Measurements from ENCODE around the gene PARP15.

The PARP15 gene

GRCh38 chr3:122572940-122573412 is 4.5 kb upstream of the PARP15 start:
- no peak for DNase-seq (ENCODE audit: low spot score)

DNA sequence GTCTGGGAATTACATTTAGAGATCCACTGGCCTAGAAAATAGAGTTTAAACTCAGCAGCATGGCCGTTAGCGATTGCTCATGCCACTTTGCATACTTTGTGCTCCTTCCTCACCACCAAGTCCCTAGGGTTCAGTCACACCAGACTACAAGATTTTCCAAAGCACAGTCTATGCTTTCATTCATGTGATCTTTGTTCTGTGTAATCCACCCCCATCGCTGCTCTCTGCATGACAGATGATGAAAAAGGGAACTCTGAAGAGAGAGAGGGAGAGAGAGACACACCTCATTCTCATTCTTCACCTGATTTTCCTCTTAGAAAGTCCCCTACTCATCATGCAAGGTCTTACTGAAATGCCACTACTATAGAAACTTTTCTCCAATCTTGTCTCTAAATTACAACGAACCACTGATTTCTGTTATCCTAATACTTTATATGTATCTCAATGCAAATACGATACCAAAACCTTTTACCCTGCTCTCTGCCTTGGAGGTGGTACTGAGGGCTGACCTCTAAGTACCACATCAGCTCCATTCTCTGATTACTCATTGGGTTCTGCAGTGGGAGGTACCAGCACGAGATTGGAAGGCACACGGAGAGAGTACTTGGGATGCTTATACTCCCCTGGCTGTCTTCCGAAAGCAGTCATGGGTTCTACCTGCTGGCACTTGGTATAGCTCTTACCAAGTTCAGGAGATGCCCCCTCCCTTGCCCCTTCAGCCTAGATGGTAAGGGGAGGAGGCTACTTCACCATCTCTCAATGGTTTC is 1.1 kb upstream of the PARP15 start:
- DNase-seq (ENCODE audit: low spot score) = no peak

DNA sequence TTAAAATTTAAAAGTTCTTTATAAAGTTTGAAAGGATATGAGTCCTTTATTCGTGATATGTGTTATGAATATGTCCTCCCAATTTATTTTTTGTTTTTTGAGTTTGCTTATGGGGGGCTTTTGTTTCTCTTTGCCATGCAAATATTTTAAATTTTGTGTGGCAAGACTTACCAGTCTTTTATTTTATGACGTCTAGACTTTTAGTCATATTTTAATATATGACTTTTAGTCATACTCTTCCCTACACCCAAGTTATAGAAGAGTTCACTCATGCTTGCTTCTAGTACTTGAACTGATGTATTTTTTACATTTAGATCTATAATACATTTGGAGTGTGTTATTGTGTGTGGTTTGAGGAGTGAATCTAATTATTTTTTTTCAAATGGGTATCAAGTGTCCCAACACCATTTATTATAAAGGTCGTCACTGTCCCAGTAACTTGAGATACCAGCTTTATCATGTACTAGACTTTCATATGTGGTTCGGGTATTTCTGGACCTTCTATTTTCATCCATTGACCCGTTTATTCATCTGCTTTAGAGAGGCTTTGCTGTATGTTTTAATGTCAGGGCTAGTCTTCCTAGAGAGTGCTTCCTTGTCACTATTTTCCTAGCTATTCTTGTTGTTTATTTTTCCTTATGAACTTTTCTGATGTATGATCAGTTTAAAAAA is 755 bp downstream of the PARP15 start:
- DNase-seq (ENCODE audit: low spot score) = no peak

GRCh38 chr3:122580470-122580869 is 3.0 kb downstream of the PARP15 start:
- DNase-seq (ENCODE audit: low spot score) = no peak

DNA sequence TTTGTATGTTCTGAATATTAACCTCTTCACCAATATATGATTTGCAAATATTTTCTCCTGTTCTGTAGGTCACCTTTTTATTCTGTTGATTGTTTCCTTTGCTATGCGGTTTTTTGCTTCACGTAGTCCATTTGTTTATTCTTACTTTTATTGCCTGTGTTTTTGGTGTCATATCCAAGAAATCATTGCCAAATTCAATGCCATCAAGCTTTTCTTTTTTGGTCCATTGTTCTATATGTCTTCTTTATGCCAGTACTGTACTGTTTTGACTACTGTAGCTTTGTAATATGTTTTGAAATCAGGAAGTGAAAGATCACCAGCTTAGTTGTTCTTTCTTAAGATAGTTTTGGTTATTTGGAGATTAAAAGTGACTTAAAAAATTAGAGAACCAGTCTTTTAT is 4.2 kb downstream of the PARP15 start:
- no peak for DNase-seq (ENCODE audit: low spot score)

DNA sequence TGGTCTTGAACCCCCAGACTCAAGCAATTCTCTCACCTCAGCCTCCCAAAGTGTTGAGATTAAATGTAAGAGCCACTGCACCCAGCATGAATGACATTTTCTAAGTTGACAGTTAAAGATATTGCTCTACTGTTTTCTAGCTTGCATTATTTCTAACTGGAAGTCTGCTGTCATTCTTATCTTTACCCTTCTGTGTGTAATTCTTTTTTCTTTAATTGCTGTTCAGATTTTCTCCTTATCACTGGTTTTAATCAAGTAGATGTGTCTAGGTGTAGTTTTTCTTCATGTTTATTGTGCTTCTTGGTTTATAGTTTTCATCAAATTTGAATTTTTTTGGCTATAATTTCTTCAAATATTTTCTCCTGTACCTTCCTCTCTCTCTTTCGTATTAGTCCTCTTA is 4.9 kb downstream of the PARP15 start:
- DNase-seq (ENCODE audit: low spot score) = no peak

DNA sequence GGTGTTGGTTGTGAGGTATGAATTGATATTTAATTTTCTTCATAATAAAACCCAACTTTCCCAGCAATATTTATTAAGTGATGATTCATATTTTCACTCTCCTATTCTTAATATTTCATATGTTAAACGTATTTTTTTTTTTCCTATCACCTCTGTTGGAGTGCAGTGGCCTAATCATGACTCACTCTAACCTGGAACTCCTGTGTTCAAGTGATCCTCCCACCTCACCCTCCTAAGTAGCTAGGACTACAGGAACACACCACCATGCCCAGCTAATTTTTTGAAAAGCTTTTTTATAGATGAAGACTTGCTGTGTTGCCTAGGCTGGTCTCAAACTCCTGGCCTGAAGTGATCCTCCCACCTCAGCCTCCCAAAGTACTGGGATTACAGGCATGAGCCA is 8.6 kb downstream of the PARP15 start:
- no peak for DNase-seq (ENCODE audit: low spot score)

DNA sequence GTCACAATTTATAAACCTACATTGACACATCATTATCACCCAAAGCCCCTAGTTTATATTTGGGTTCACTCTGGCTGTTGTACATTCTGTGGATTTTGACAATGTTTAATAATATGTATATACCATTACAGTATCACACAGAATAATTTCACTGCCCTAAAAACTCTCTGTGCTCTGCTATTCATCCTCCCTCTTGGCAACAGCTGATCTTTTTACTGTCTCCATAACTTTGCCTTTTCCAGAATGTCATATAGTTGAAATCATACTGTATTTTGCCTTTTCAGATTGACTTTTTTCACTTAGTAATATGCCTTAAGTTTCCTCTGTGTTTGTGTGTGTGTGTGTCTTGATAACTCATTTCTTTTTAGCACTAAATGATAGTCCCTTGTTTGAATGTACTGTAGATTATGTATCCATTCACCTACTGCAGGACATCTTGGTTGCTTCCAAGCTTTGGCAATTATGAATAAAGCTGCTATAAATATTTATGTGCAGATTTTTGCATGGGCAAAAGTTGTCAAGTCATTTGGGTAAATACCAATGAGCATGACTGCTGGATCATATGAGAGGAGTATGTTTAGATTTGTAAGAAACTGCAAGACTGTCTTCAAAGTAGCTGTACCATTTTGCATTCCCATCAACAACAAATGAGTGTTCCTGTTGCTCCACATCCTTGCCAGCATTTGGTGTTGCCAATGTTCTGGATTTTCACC is 9.5 kb downstream of the PARP15 start:
- DNase-seq (ENCODE audit: low spot score) = no peak

DNA sequence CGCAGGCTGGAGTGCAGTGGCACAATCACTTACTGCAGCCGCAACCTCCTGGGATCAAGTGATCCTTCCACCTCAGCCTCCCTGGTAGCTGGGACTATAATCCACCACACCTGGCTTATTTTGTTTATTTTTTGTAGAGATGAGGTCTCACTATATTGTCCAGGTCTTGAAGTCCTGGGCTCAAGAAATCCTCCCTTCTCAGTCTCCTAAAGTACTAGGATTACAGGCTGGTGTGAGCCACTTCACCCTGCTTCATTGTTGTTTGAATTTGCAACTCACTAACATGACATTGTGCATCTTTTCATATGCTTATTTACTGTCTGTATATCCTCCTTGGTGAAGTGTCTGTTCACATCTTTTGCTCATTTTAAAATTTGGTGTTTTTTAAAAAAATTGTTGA is 10.1 kb downstream of the PARP15 start:
- no peak for DNase-seq (ENCODE audit: low spot score)

GRCh38 chr3:122589297-122589696 is 11.8 kb downstream of the PARP15 start:
- DNase-seq (ENCODE audit: low spot score) = no peak

DNA sequence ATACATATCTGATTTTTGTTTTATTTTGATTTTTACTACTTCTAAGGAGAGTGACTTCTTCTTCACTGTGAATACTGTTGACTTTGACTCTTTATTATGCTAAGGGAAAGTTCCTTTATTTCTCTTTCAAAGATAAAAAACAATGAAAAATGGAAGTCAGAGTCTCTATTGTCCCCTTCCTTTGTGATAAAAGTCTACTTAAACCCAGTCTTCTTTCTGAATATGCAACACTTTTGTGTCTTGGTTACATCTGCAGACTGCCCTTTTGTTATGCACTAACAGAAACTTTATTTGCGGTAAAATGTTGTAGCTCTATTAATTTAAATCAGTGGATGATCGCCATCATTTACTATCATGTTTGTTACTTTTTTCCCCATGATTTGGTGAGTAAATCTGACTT is 13.2 kb downstream of the PARP15 start:
- DNase-seq (ENCODE audit: low spot score) = no peak

DNA sequence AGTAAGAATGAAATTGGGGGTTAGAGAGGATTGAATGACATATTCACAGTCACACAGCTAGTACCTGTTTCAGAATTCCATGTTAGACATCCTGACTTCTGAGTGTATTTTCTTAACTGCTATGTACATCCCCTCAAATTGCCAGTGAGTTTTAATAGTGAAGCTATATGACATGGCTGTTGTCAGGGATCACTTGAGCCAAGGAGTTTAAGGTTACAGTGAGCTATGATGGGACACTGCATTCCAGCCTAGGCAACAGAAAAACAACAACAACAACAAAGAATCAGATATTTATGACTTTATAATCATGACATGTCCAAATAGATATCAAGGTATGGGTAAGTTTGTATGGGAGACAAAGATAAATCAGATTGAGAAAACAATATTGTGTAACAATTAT is 16.6 kb downstream of the PARP15 start:
- DNase-seq (ENCODE audit: low spot score) = no peak

DNA sequence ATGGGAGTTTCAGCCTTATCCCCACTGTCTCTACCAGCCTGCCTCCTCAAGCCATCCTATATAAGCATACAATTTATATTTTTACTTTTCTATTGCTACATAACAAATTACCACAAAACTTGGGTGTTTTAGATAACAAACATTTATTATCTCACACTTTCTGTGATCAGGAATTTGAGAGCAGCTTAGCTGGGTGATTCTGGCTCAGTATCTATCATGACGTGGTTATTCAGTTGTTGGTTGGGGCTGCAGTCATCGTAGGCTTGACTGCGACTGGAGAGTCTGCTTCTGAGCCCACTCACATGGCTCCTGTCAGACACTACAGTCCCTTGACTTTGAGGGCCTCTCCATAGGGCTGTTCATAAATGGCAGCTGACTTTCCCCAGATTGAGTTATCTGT is 20.7 kb downstream of the PARP15 start:
- no peak for DNase-seq (ENCODE audit: low spot score)

DNA sequence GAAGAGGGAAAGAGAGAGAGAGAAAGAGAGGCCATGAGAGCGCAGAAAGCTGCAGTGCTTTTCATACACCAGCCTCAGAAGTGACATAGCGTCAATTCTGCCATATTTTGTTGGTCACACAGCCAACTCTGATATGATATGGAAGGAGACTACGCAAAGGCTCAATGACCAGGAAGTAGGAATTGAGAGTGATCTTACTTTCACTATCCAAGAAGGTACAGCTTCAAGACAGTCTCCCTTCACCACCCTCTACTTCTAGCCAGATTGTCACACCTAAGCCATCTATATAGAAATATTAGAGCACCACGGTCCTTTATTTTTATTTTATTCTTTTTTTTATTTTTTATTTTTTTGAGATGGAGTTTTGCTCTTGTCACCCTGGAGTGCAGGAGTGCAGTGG is 21.1 kb downstream of the PARP15 start:
- DNase-seq (ENCODE audit: low spot score) = no peak

DNA sequence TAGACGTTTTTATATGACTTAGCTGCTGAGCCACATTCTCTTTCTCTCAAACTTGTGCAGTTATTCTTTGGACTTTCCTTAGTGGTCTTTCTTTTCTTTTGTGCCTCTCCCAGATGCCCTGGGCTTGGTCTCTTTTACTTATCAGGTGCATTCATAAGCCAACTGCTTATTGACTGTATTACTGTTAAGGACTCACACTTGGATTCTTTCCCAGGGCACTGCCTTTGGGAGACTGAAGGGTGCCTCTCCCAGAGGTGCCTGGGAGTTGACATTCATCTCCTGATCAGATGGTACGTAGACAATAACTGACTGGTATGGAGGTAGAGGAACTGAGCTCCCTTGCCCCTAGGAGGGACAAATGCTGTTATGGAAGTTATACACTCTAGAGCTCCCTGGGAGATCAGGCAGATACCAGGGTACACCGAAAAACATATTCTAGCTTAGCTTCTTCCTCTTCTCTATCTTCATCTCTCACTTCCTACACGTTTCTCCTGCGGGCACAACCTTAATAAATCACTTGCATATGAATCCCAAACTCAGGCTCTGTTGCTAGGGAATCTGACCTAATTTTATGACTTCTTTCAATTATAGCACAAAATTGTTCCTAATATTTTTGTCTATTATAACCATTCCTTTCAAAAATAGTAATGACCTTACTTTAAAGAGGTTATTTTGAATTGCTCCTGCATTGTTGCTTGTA is 24.7 kb downstream of the PARP15 start:
- no peak for DNase-seq (ENCODE audit: low spot score)

DNA sequence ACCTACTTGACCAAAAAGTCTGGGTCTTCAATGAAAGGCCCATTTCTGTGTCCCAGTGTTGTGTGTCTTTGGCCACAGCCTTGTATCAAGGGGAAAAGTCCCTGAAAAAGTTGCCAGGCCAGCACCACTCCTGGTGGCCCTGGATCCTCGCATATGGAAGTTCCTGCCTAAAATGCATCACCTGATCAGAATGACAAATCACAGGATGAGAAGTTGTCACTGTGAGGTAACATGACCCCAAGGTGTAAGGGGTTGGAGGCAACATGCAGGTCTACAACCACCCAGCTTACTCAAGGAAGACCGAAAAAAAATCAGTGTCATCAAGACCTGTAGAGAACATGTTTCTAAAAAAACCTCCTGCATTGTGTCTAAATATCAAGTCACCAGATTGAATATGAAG is 25.6 kb downstream of the PARP15 start:
- DNase-seq (ENCODE audit: low spot score) = no peak

GRCh38 chr3:122606330-122606729 is 28.9 kb downstream of the PARP15 start:
- no peak for DNase-seq (ENCODE audit: low spot score)

- DNase-seq (ENCODE audit: low spot score) = no peak
Observed at GRCh38 chr3:122608916-122609315, 31.5 kb downstream of the PARP15 start.

DNA sequence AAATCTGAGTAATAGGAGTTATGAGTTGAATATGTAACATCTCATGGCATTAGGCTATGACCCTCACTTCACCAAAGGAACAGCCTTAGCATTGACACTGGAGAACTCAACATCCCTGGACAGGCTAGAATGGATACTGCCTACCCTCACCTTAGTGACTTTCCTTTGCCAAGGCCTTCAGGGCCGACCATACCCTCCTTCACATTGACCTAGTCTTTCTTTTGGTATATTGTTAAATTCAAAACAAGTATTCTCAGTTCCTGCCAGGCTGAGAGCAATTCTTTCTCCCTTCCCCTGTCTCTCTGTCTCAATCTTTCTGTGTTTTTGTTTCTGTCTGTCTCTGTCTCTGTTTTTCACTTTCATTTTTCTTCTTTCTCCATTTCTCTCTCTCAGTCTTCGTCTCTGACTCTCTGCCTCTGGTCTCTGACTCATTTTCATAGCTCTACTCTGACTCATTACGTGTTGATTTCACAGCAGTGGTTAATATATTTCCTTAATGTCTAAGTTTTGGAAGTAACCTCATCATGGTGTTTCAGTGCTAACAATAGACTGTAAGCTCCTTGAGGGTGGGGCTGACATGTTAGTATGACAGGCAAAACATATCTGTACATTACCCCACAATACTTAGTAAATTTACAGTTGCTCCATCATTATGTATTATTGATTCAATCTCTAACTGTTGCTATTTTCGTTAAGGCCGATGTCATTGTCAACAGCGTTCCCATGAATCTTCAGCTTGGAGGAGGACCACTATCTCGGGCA is 32.5 kb downstream of the PARP15 start:
- DNase-seq (ENCODE audit: low spot score) = peak; percentile 81

- DNase-seq (ENCODE audit: low spot score) = no peak
Observed at GRCh38 chr3:122612696-122613095, 35.2 kb downstream of the PARP15 start.

- DNase-seq (ENCODE audit: low spot score) = no peak
Observed at GRCh38 chr3:122615303-122615702, 37.9 kb downstream of the PARP15 start.

- DNase-seq (ENCODE audit: low spot score) = no peak
Observed at GRCh38 chr3:122618614-122619013, 41.2 kb downstream of the PARP15 start.
